Stimulated activated CD4-positive, alpha-beta T cell treated with anti-CD3 and anti-CD28 coated beads, Interleukin-12 subunit alpha, Interleukin-12 subunit beta, amount 100 ng/mL, for 24 hours (primary cell): ENCODE results near the gene HIP1.
"Not testable (repeated sequence)": the region's sequence is repeated elsewhere in the genome, so short reads cannot be mapped to it uniquely, and the experiment has no call there.

Source experiments
- DNase-seq, 2 experiments: peaks; one replicate each; pipeline ENCODE4 v3.0.0-alpha.2; 2020; ENCODE audit warnings: low read depth in 2 of 2

Gene HIP1

DNA sequence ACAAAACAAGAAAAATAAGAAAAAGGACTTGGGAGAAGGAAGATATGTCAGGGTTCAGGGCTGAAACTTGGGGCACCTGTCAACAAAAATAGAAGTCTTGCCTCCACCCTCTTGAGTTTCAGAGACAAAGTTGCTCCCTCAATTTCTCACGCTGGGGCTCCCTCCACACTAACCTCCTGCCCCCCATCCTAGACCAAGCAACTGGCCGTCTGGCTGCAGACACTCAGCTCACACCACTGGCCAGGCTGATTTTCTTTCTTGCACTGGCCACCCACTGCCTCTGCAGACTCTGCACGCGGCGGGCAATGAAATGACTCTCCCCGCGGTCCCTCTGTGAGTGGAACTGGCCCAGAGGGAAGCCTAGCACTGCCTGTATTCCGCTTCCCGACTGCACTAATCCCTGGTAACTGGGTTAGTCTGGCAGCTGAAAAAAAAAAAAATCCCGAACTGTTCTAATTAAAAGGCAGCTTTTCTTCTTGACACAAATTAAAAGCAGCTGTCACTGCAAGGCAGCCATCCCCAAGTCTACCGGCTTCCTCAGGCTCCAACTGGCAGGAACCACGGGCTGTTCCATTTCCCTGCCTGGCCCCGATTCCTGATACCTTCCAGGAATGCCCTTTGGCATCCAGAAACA lies 163.1 kb downstream of the HIP1 start:
- no peak for DNase-seq

DNA sequence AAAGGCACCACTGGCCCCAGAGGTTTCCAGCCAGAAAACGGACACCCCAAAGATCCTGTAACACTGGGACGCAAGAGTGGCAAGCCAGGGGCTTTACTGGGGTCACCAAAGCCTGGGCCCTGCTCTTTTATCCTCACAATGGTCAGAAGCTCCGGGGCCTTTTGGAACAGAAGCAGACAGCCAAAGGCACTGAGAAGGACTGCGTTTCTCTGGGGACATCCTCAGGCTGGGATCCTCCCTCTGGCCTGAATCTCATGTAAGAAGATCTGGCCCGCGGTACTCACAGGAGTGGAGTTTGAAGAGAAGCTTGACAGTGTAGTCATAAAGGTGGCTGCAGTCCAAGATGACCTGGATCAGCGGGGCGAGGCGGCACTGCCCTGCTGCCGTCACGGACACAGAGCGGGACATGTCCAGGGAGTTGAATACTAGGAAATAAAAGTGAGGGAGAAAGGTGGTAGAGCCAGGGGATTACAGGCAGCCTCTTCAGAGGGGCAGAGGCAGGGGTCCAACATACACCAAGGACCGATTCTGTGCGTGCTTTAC lies 165.2 kb downstream of the HIP1 start:
- DNase-seq, result no peak

DNA sequence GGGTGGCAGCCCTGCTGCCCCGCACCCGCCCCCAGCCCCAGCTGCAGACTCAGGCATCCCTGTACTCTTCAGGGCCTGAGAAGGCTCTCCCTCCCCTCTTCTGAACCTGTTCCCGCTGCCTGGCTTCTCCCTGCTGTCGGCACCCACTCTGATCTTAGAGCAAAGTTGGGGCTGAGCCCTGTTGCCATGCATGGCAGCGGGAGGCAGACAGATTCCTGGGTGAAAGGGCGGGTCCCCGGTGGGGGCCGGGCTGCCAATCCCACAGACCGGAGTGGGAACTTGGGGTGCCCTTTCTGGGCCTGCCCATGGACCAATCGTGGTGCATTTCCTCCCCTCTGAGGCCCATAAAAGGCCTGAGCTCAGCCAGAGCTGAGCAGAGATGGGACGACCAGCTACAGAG lies 165.9 kb downstream of the HIP1 start:
- no peak for DNase-seq

DNA sequence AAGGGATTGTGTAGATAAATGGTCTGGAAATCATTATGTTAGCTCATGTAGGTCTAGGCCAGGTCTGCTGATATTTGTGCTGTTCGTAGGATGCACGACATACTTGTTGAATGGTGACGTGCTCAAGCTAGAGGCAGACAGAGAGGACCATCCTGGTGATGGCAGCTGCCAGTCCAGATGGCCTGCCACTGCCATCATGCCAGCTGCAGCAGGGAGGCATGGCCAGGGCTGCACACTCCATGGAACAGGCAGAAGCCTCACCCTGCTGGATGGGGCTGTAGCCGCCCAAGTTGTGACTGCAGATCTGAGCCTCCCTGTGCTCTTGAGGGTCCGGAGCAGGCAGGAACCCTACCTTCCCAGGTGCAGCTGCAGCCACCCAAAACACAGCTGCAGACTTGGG lies 166.3 kb downstream of the HIP1 start:
- no peak for DNase-seq

DNA sequence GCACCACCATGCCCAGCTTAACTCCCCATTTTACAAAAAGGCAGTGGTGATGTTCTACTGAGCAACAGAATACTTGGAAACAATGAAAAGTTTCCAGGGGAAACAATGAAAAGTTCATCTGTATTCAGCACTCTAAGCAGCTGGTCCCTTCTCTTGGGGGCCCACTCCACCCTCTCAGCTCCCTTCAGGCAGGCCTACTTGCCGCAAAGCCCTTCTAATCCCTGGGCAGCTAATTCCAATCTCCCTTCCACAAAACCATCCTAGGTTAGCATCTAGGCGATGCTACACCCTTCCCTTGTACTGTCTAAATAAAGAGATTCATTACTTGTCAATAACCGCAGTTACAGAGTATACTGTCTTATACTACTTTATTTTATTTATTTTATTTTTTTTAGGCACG lies 167.5 kb downstream of the HIP1 start:
- DNase-seq, result no peak

DNA sequence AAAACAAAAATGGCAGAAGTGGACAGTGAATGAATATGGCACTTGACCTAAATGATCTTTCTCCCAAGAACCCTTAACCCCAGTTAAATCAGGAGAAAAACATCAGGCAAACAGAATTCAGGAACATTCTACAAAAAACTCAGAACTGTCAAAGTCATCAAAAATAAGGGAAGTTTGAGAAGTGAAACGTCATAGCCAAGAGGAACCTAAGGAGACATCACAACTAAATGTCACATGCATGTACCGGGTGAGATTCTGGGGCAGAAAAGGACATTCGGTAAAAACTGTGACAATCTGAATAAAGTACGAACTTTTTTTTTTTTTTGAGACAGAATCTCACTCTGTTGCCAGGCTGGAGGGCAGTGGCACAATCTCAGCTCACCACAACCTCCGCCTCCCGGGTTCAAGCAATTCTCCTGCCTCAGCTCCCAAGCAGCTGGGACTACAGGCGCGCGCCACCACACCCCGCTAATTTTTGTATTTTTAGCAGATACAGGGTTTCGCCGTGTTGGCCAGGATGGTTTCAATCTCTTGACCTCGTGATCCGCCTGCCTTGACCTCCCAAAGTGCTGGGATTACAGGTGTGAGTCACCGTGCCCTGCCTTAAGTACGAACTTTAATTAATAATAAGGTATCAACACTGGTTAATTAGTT lies 169.0 kb downstream of the HIP1 start:
- not testable (repeated sequence) for DNase-seq

DNA sequence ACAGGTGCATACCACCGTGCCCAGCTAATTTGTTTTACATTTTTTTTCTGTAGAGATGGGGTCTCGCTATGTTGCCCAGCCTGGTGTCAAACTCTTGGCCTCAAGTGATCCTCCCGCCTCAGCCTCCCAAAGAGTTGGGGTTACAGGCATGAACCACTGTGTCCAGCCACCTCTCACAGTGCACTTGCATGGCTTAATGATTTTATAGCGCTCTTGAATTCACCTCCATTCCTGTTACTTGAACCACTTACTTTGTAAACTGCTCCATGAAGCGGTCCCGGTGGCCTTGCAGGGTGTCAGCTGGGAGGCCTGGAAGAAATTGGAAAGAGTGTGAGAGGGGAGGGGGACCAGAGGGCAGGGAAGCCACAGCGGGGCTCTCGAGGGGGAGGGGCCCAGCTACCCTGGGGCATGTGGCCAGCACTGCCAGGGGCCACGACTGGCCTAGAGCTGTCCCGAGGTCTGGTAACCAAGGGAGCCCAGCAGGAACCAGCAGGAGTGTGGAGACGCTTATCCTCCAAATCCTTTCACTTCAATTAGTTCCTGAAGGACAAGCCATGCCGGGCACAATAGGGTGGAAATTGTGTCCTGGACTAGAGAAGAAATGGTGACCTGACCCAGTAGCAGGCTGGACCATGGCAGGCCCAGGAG lies 170.7 kb downstream of the HIP1 start:
- DNase-seq, result no peak

DNA sequence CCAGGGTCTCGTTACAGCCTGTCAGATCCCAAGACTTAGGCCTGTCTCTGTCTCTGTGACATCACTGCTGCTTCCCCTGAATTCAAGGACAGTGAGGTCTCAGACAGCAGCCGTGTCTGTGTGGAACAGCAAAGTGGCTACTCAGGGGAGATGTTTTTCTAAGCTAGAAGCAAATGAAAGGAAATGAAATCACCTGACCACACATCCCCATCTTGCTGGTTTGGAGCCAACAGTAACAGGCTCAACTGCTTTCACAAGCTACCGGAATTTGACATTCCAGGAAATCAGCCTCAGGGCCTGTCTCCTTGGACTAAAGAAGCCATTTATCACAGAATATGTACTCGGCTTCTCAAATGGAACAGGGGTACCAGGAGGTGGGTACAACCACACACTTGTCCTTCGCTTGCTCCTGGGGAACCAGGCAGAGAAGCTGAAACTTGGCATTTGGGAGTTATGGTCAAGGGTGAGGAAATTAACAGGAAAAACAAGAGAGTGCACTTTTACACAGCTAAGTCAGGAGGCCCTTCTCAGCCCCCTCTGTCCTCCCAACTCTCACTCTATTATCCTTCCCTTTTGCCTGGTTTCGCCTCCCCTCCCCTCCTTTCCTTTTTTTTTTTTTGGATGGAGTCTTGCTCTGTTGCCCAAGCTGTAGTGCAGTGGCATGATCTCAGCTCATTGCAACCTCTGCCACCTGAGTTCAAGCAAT lies 173.5 kb downstream of the HIP1 start:
- DNase-seq, result no peak

DNA sequence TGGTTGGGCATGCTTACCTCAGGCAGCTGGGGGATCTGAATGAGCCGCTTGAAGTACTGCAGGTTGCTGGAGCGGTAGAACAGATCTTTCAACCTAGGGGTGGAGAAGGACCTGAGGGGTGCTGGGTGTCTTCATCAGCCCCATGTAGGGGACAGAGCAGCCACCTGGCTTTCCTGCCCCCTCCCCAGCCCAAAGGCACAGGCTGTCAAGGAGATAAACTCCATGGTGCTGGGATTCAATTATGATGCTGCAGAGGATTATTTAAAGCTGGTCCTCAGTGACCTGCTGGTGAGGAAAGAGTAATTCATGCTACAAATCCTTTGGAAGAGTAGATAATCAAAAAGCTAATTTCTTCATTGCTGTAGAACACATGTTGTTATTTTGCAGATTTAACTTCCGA lies 175.6 kb downstream of the HIP1 start:
- DNase-seq, result no peak

DNA sequence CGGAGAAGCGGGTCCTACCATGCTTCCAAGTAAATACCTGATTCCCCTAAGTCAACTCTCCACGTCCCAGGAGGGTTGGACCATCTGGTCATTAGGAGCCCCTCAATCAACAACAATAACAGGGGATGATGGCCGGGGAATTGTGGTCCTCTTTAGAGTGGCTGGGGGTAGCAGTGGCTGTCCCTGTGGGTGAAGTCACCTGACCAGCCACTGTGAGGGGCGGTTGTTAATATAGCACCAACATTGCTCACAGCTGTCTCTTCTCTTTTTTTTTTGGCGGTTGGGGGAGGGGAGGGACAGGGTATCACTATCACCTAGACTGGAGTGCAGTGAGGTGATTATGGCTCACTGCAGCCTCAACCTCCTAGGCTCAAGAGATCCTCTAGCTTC lies 178.8 kb downstream of the HIP1 start:
- DNase-seq, result no peak

DNA sequence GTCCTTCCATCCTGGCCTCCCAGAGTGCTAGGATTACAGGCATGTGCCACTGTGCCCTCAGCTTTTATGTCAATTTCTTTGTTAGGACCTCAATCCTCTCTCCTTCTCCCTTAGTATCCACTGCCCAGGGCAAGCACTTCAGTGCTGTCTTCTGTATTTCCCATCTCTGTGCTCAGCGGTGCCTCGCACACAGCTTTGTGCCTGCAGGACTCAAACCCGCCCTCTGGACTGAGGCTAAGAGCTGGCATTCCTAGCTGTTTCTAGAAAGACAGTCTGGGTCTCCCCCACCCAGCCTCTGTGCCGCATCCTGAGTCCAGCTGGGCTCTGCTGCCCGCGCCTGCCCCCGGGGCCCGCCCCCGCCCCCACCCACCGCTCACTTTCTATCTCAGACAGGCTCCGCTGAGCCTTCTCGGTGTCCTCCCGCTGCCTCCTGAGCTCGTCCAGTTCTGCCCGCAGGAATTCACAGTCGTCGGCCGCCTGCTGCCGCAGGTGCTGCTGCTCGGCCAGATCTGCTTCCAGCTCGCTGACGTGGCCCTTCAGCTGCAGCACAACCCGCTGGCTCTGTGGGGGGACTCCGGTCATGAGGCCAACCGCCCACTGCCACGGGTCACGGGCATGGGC lies 179.3 kb downstream of the HIP1 start:
- no peak for DNase-seq

DNA sequence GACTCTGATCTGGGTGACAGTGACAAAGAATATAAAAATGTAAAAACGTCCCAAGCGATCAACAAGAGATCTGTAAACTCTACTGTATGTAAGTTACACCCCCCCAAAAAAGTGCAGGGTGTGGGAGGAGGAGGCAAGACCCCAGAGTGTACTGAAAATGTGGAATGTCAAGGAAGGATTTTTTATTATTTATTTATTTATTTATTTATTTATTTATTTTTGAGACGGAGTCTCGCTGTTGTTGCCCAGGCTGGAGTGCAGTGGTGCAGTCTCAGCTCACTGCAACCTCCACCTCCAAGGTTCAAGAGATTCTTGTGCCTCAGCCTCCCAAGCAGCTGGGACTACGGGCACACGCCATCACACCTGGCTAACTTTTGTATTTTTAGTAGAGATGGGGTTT lies 181.9 kb downstream of the HIP1 start:
- not testable (repeated sequence) for DNase-seq

DNA sequence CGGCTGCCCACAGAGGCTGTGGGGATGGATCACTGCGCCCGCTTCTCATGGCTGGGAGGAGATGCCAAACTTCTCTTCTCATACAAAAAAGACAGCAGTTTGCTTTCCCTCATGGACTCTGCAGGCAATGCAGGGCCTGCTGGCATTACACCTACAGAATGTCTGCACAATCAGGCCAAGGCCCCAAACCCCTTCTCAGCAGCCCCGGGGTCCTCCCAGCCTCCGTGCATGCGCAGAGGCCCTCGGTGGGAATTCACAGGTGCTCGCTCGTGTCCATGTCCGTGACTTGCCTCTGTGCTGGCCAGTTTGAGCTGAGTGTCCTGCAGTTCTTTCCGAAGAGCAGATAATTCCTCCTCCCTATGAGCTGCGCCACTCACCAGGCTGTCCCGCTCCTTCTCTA lies 183.0 kb downstream of the HIP1 start:
- no peak for DNase-seq

DNA sequence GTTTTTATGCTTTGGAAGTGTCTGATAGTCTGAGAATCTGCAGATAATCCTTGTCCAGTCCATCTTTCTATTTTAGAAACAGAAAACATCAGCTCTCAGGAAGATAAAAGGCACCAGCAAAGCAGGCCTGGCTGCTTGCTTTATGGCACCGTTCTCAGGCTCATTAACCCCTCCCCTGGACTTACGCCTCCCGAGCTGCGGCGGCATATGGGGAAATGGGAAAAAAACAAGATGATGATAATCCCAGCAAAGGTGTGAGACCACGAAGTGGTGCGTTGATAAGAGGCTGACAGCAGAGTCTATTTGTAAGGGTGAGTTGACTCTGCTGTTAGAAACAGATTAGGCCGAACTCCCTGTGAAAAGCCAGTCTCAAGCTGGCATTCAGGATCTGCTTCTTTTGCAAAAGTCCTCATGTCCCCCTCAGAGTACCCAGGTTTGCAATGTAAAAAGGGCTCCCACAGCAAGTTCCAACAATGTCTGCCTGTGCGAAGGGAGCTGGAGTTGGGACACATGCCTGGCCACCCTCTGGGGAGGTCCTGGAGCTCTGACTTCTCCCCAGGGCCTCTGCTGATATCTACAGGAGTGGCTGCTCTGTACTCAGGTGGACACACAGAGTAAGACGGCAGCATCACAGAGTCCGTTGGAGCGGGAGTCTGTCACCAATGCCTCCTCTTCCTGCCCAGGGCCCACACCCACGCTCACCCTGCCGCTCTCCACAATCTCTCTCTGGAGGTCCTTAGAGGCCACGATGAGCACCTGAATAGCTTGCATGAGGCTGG lies 192.3 kb downstream of the HIP1 start:
- DNase-seq, result no peak

DNA sequence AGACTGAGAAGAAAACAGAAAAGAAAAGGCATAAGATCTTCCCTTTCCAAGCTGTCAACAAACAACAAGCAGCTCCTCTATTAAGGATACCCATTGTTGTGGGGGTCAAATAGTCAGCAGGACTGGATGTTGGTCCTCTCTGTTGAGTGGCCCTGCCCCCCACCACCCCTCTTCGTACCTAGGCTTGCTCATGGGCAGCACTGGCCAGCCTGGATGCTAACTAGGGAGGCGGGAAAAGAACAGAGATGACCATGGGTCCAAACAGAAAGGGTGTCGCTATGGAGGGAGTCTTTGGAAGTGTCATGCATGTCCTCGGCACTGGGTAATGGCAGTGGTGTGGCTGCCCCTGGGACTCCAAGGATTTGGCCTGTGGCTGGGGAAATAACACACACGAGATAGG lies 201.0 kb downstream of the HIP1 start:
- DNase-seq, result no peak

DNA sequence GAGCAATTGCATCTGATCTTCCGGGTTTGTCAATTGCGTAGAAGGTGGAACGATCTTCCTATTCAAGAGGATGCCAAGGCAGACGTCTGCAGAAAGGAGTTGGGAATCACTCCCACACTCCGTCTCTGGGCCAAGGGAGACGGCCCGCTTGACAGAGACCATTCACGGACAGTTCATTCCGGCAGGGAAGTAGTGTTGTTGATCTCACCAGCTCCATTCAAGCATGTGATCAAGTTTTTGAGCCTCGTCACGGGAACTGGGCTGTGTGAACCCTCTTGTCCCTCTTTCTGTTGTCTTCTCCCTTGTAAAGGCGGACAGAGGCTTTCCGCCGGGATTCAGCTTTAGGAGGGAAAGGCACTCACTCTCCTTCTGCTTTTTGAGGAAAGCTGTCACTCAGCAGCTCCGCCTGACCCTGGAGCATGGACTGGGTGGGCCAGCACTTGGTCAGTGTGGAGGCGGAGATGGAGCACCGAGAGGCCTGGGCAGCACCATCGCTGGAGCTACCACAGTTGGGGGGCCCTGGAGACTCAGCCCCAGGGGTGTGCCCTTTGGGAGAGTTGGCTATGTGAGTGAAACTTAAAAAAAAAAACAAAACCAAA lies 201.7 kb downstream of the HIP1 start:
- DNase-seq, result no peak

DNA sequence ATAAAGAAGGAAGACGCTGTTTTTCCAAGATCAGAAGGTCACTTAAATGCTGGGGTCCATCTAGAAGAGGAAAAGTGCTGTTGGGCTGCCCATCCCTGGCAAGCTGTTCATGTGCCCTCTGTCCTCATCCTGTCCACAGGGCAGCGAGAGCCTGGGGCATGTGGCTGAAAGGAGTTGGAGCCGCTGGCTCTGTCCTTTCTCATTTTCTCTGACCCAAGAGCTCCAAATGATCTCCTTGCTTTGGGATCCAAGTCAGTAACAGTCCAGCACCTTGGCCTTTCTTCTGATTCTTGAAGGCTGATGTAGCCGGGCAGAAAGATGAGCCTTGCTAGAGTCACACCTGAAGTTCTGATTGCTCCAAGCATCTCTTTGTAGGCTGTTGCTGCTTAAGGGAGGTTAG lies 202.2 kb downstream of the HIP1 start:
- no peak for DNase-seq

DNA sequence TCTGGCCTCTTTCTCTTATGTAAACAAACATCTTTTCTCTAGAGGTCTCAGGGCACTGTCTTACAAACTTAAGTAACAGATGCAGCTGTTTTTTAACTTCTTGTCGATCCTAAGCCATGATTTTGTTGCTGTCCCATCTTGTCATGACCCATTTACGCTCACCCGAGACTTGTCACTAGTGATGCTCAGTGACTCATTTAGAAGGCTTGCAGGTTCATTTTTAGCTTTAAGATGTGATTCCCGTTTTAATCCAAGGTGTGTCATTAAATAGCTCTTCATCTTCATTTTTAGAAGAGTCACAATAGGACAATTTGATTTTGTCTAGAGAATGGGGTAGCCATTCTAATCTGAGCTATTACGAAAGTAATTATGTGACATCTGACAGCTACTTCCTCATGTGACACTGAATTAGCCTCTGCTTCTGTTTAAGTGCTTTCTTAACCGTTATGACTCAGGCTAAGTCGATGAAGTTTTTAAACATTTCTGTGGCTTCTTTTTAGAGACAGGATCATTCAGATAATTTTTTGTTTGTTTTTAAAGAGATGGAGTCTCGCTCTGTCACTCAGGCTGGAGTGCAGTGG lies 203.9 kb downstream of the HIP1 start:
- DNase-seq, result no peak

DNA sequence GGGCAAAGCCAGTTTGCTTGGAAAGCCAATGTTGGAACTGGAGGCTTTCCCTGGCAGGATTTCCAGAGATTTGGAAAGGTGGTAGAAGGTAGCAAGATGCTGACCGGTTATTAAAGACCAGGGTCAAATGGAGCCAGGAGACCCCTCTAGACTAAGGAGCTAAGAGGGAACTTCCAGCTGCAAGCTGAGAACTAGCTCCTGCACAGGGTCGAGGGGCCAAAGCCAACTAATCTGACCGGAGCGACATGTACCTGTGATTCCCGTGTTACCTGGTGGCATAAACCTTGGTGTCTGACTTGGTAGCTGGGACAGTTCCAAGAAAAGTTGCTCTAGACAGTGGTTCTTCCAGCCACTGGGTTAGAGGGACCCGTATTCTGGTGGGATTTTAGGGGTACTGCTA lies 204.8 kb downstream of the HIP1 start:
- DNase-seq, result no peak

DNA sequence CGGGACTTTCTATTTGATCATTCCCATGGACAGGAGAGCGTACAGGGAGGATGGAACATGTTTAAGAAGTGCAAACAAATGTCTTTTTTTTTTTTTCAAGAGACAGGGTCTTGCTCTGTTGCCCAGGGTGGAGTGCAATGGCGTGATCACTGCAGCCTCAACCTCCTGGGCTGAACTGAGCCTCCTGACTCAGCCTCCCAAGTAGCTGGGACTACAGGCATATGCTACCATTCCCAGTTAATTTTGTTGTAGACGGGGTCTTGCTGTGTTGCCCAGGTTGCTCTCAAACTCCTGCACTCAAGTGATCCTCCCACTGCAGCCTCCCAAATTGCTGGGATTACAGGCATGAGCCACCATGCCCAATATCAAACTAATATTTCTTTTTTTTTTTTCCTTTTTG lies 206.1 kb downstream of the HIP1 start:
- no peak for DNase-seq
